ENCODE results near the gene DGLUCY.

The DGLUCY gene

DNA sequence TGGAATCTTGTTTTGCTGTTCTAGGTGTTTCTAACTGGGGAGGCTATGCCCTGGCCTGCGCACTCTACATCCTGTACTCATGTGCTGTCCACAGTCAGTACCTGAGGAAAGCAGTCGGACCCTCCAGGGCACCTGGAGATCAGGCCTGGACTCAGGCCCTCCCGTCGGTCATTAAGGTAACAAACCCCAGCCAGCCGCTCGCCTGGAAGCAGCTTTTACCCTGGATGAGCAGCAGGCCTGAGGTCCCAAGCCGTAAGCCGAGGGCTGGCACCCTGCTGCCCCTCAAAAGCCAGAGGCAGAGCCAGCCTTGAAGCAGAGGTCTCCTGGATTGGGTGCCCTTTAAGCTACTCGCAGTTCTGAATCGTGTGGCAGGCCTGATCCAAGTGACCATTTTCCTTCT is 101.5 kb downstream of the DGLUCY start:
- H3K36me3 ChIP-seq (ENCODE audit: control insufficient read depth, insufficient read depth, low read length) = peaks cover 23% of the 10 kb centered on the region
- TF ChIP-seq, protein P1, sequence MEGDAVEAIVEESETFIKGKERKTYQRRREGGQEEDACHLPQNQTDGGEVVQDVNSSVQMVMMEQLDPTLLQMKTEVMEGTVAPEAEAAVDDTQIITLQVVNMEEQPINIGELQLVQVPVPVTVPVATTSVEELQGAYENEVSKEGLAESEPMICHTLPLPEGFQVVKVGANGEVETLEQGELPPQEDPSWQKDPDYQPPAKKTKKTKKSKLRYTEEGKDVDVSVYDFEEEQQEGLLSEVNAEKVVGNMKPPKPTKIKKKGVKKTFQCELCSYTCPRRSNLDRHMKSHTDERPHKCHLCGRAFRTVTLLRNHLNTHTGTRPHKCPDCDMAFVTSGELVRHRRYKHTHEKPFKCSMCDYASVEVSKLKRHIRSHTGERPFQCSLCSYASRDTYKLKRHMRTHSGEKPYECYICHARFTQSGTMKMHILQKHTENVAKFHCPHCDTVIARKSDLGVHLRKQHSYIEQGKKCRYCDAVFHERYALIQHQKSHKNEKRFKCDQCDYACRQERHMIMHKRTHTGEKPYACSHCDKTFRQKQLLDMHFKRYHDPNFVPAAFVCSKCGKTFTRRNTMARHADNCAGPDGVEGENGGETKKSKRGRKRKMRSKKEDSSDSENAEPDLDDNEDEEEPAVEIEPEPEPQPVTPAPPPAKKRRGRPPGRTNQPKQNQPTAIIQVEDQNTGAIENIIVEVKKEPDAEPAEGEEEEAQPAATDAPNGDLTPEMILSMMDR (IDR thresholded peaks at IDR 0.05; ENCODE audit: insufficient read depth, low read length, poor library complexity, severe bottlenecking) = no peak
- DNase-seq (ENCODE audit: extremely low read depth, insufficient read length) = no peak
- no peaks in the 10 kb centered on the region for H3K27me3 ChIP-seq (replicated peaks; ENCODE audit: control insufficient read depth, insufficient read depth, low read length)
- H3K4me3 ChIP-seq (replicated peaks; ENCODE audit: low read depth, low read length) = no peak overlapping the region

DNA sequence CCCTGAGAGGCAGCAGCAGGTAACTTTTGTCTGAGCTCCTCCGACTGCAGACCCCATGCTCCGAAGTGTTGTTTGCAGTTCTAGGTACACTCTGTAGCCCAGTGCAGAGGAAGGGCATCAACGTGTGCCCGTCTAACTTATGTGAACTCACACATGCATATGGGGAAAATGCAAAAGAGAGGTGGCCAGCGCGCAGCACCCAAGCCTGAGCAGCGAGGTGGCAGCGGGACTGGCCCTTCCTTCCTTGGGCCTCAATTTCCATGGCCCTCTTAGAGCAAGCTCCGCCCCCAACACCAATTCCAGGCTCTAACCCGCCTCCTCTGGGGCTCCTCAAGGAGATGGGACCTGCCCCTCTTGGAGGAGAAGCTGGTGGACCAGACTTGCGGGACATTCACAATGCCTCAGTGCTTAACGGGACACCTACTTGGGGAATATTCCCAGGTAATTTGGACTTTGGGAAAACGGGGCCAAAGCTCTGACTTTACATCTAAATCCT is 102.9 kb downstream of the DGLUCY start:
- Histone ChIP-seq H3K4me3 (replicated peaks; ENCODE audit: low read depth, low read length) (no peak overlapping the region), H3K36me3 (ENCODE audit: control insufficient read depth, insufficient read depth, low read length) (peaks cover 26% of the 10 kb centered on the region), H3K27me3 (replicated peaks; ENCODE audit: control insufficient read depth, insufficient read depth, low read length) (no peaks in the 10 kb centered on the region)
- TF ChIP-seq, protein P1 (IDR thresholded peaks at IDR 0.05; ENCODE audit: insufficient read depth, low read length, poor library complexity, severe bottlenecking) = no peak
- no peak for DNase-seq (ENCODE audit: extremely low read depth, insufficient read length)

DNA sequence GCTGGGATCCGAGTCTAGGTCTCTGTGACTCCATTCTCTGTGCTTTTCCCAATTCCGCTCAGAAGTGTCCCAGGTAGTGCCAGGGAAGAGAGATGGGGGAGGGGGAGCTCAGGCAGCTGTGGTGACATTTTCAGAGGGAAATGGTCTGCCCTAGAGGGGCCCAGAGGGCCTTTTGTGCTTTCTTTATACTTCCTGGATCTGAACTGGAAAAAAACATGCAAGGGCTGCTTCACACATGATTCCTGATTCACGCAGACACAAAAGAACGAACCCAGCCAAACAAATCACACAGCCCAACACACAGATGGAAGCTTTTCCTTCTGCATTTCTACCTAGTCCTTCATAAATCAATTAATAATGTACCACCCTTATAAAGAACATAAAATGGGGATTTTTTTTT is 104.1 kb downstream of the DGLUCY start:
- no peak for DNase-seq (ENCODE audit: extremely low read depth, insufficient read length)
- TF ChIP-seq, protein P1 (IDR thresholded peaks at IDR 0.05; ENCODE audit: insufficient read depth, low read length, poor library complexity, severe bottlenecking) = no peak
- Histone ChIP-seq H3K27me3 (replicated peaks; ENCODE audit: control insufficient read depth, insufficient read depth, low read length) (no peaks in the 10 kb centered on the region), H3K36me3 (ENCODE audit: control insufficient read depth, insufficient read depth, low read length) (peaks cover 24% of the 10 kb centered on the region), H3K4me3 (replicated peaks; ENCODE audit: low read depth, low read length) (no peak overlapping the region)

DNA sequence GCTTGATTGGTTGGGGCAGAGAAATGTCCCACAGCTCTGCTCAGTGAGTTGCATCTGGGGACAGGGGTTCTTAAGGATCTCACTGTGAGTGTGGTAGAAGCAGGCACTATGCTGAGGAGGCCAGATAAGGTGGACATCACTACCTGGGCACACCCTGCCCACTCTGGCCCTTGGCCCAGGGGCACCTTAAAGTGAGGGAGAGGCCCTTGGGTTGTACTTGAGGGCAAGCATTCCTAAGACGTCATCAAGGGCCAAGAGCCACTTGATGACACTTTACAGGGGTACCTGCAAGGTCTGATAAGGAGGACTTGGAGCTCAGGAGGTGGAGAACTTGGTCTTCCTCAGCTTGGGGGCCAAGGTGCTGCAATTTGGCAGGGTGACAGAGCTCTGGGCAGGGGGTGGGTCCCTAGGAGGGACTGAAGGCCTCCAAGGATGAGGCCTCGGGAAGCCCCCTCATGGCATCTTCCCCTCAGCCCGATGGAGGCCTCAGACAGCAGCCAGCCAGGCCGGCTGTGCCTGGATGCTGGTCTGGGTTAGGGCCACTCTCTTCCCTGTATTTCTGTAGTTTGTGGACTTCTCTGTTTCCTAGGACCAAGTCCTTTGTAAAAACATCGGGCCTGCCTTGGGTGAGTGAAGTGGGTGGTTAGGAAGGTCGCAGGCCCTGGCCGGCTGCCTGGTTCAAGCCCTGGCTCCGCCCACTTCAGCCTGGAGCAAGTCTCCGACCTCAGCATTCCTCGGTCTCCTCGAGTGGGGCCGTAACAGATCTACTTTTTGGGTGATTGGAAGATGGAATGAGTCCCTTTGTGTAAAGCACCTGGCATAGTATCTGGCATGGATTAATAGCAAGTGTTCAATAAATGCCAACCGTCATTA is 105.9 kb downstream of the DGLUCY start:
- Histone ChIP-seq H3K27me3 (replicated peaks; ENCODE audit: control insufficient read depth, insufficient read depth, low read length) (no peaks in the 10 kb centered on the region), H3K36me3 (ENCODE audit: control insufficient read depth, insufficient read depth, low read length) (peaks cover 21% of the 10 kb centered on the region), H3K4me3 (replicated peaks; ENCODE audit: low read depth, low read length) (no peak overlapping the region)
- TF ChIP-seq, protein P1 (IDR thresholded peaks at IDR 0.05; ENCODE audit: insufficient read depth, low read length, poor library complexity, severe bottlenecking) = no peak
- DNase-seq (ENCODE audit: extremely low read depth, insufficient read length) = no peak

DNA sequence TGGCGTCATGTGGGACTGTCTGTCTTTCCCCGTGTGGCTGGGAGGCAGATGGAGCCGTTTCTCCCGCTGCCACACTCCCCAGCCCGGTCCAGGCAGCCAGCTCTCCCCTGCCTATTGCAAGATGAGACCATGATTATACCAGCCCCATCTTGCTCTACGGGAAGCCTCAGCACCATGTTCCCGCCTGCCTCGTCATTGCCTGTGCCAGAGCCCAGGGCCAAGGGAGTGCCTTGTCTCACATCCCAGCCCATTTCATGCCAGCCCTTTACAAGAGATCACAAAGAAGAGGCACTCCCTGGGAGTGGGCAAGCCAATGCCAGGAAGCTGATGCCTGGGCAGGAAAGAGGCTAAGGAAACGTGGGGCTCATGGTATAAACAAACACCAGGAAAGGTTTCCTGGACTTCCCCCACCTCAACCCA is 106.7 kb downstream of the DGLUCY start:
- Histone ChIP-seq H3K27me3 (replicated peaks; ENCODE audit: control insufficient read depth, insufficient read depth, low read length) (no peaks in the 10 kb centered on the region), H3K36me3 (ENCODE audit: control insufficient read depth, insufficient read depth, low read length) (peaks cover 16% of the 10 kb centered on the region), H3K4me3 (replicated peaks; ENCODE audit: low read depth, low read length) (no peak overlapping the region)
- no peak for DNase-seq (ENCODE audit: extremely low read depth, insufficient read length)
- TF ChIP-seq, protein P1 (IDR thresholded peaks at IDR 0.05; ENCODE audit: insufficient read depth, low read length, poor library complexity, severe bottlenecking) = no peak

Data from GM06990 (cell line).